Psoas muscle (tissue), 8 donors: ENCODE data around the gene ID1. TPM values are rescaled to one million over a fixed set of nuclear protein-coding genes. Genes with fewer than 3 reads are reported as not detected.

ENCODE experiments used
- ATAC-seq, 4 donors: fragments of 200-7000 bp; cut with Tn5 transposase; one replicate each; pipeline ENCODE4 v1.9.1; 2020; ENCODE audit warnings: moderate library complexity in 3 of 4, mild to moderate bottlenecking in 2 of 4
- DNase-seq, 2 donors: peaks; one replicate each; pipeline ENCODE4 v3.0.0-alpha.2; 2020
- H3K27ac ChIP-seq: fragments of 200-600 bp; one replicate; pipeline ENCODE4 v1.8.0; 2022
- H3K27me3 ChIP-seq, 3 donors: fragments of 200-600 bp in 1 of 3; one replicate each; pipeline versions ENCODE4 v1.6.1 to v1.8.0; 2013 to 2022; ENCODE audit warnings: low read length in 2 of 3, mild to moderate bottlenecking in 2 of 3, moderate library complexity in 1 of 3; ENCODE audit not compliant: insufficient read depth in 3 of 3
- H3K36me3 ChIP-seq, 2 donors: fragments of 200-600 bp in 1 of 2; one replicate each; pipeline versions ENCODE4 v1.6.1 to v1.8.0; 2013 to 2022; ENCODE audit warnings: low read depth in 1 of 2, mild to moderate bottlenecking in 1 of 2, moderate library complexity in 1 of 2; ENCODE audit not compliant: insufficient read depth in 1 of 2
- H3K4me1 ChIP-seq: fragments of 200-600 bp; one replicate; pipeline ENCODE4 v1.8.0; 2022
- H3K4me3 ChIP-seq: fragments of 200-600 bp; one replicate; pipeline ENCODE4 v1.8.0; 2022; ENCODE audit warnings: mild to moderate bottlenecking
- H3K9me3 ChIP-seq: fragments of 200-600 bp; one replicate; pipeline ENCODE4 v1.8.0; 2022
- CTCF ChIP-seq: fragments of 200-600 bp; IDR thresholded peaks from one replicate; pipeline ENCODE4 v1.8.0; 2022; ENCODE audit warnings: antibody characterized with exemption
- WGBS, 3 donors: extraction: QIAGEN DNeasy Blood & Tissue Kit; methylation state at CpG; one replicate each; pipeline versions ENCODE4 v1.1.6 to v1.1.7; 2013; 5-methylcytosine and 5-hydroxymethylcytosine counted together
- intact Hi-C, 2 donors: fragments of 100-400 bp; cut with DNase I; formaldehyde crosslinking; loops; one replicate each; pipeline versions ENCODE4 v1.11.0 to v1.14.2; 2022
- polyA plus RNA-seq, 3 donors: library from polyadenylated mRNA; stranded (reverse); fragments of 200-250 nt; gene quantifications; one replicate each; pipeline ENCODE4 v1.2.3, GENCODE V29; 2013
- total RNA-seq, 4 donors: library from RNA; stranded (reverse); fragmentation: NEBNext Ultra II Directional in 2 of 4; extraction: Animal tissue kit (Norgen Biotek cat#: 25700) in 2 of 4; gene quantifications; one replicate each; pipeline versions ENCODE4 v1.2.1 to v1.2.4, GENCODE V29; 2021 to 2023
- donor health status: healthy with polysubstance abuse.
- donor health status: DM: no; HTN: no; CAD: no; lungs with moderate emphysema.
- donor health status: Bipolar disorder and iron deficiency.
- donor health status: healthy.
- donor health status: DM: yes; HTN: yes; CAD: no.
- donor health status: DM: no; HTN: no; CAD: no.
- donor health status: DM: no; HTN: no; CAD: no.
- donor health status: DM: yes; HTN: yes; CAD: no.

The ID1 gene
- total and polyA plus RNA-seq, 7 donors = 25.1 to 574 (median 80.6) TPM

DNA sequence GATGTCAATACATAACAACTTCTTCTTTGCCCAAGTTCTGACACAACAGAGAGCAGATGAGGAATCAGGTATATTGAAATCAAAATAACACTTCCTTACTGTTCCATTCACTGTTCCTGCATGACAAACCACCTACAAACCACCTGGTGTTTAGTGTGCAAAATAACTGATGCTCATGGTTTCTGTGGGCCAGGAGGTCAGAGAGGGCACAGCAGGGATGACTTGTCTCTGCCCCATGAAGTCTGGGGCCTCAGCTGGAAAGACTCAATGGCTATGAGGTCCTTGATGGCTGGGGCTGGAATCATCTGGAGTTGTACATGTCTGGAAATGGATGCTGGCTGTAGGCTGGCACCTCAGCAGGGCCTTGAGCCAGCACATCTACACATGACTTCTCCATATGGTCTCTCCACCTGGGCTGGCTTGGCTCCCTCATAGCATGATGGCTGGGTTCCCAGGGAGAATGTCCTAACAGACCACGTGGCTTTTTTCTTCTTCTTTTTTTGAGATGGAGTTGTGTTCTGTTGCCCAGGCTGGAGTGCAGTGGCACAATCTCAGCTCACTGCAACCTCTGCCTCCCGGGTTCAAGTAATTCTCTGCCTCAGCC is 25.2 kb downstream of the ID1 start:
- no peaks in the 10 kb centered on the region for H3K27me3 ChIP-seq
- no peak for TF ChIP-seq CTCF
- intact Hi-C loops = no loop called here
- DNase-seq (no peak), ATAC-seq (no peak)
- H3K4me1 ChIP-seq = no peaks in the 10 kb centered on the region
- H3K27ac ChIP-seq = no peak overlapping the region
- no peaks in the 10 kb centered on the region for H3K36me3 ChIP-seq
- H3K4me3 ChIP-seq = no peak overlapping the region
- no peaks in the 10 kb centered on the region for H3K9me3 ChIP-seq
- WGBS, 3 donors = 37 to 49% (median 42%) methylated on average over 2 of the region's 2 CpGs

DNA sequence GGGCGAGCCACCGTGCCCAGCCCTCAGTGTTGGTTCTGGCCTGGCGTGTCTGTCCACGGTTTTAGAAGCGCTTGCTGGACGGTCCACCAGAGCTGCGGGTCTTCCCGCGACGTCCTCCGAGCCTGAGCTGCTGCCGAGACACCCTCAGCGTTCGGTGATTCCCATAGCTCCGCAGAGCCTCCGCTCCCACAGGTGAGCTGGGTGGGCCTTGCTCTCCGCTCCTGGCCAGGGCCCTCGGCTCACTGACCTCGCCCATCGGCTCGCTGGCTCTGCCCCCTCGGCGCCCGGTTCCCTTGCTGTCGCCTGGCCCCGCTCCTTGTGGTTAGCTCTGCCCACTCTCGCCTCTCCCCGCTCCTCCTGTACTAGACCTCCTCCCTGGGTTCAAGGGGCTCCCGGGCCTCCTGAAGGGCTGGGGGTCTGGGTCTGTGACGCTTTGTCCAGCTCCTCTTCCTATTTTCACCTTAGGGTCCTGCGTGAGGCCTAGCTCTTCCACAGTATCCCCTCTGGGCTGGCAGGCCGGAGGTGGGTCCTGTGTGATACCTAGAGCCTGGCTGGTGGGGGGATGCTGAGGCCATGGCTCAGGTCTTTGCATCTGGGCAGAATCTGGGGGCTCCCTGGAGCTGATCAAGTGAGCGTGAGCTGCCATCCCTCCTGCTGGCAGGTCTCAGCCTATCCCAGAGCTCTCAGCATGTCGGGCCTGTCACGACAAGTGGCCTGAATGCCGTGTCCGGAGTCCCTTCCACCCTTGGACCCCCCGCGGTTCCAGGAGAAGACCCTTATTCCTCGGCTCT is 27.7 kb downstream of the ID1 start:
- Histone ChIP-seq H3K9me3 (no peaks in the 10 kb centered on the region), H3K4me1 (no peaks in the 10 kb centered on the region), H3K27me3 (peaks cover 0 to 4% (median 0%) of the 10 kb centered on the region in 3 donors), H3K27ac (no peak overlapping the region), H3K36me3 (no peaks in the 10 kb centered on the region), H3K4me3 (no peak overlapping the region)
- TF ChIP-seq CTCF = no peak
- intact Hi-C loops = no loop called here
- no peak for ATAC-seq
- 91 to 95% (median 94%) methylated on average over 36 to 40 of the region's 40 CpGs for WGBS, 3 donors
- DNase-seq = no peak

GRCh38 chr20:31633339-31633914 is 28.3 kb downstream of the ID1 start:
- Histone ChIP-seq H3K27ac (no peak overlapping the region), H3K4me3 (no peak overlapping the region), H3K27me3 (peaks cover 0 to 11% (median 0%) of the 10 kb centered on the region in 3 donors), H3K9me3 (no peaks in the 10 kb centered on the region), H3K36me3 (no peaks in the 10 kb centered on the region), H3K4me1 (no peaks in the 10 kb centered on the region)
- no peak for DNase-seq
- ATAC-seq = no peak
- no peak for TF ChIP-seq CTCF
- 78 to 87% (median 79%) methylated on average over 14 of the region's 14 CpGs for WGBS, 3 donors
- intact Hi-C loops = no loop called here

GRCh38 chr20:31637660-31638059 is 32.6 kb downstream of the ID1 start, which contains the start of gene COX4I2:
Gene COX4I2 (plus strand): TSS chr20:31637912. CDS start chr20:31639018, 1,106 bp downstream.
- Histone ChIP-seq H3K4me1 (no peaks in the 10 kb centered on the region), H3K9me3 (no peaks in the 10 kb centered on the region), H3K27ac (peak within 1 kb of the TSS; percentile 53), H3K27me3 (peaks cover 0 to 15% (median 0%) of the 10 kb centered on the region in 3 donors), H3K36me3 (no peaks in the 10 kb centered on the region), H3K4me3 (peak within 1 kb of the TSS; percentile 46)
- ATAC-seq (peak in 1 of 4 donors; percentile 31), DNase-seq (no peak)
- intact Hi-C loops = no loop called here
- TF ChIP-seq CTCF = no peak
- WGBS, 3 donors = 28 to 31% (median 29%) methylated on average over 27 to 34 of the region's 34 CpGs
